Fibroblast of lung (primary cell): Measurements from ENCODE around the gene PRDM8. TPM values are rescaled to one million over a fixed set of nuclear protein-coding genes. Genes with fewer than 3 reads are reported as not detected.
A peak's percentile ranks its signal among the peaks of the same experiment; 100 is the strongest.

Experiments
- DNase-seq, 2 donors: peaks; one replicate each; pipeline versions ENCODE4 v3.0.0 to v3.0.0-alpha.2; 2010; ENCODE audit warnings: low read depth in 2 of 2
- H2AFZ ChIP-seq: 2 replicates; pipeline ENCODE4 v1.5.1; 2012; ENCODE audit warnings: low read length, control low read depth, inconsistent platforms
- H3K27ac ChIP-seq: 2 replicates; pipeline ENCODE4 v1.5.1; 2011; ENCODE audit warnings: low read length, control low read depth; ENCODE audit not compliant: insufficient read depth
- H3K27me3 ChIP-seq: 2 replicates; pipeline ENCODE4 v1.5.1; 2011; ENCODE audit warnings: mild to moderate bottlenecking, low read length; ENCODE audit not compliant: control insufficient read depth, insufficient read depth
- H3K36me3 ChIP-seq: 2 replicates; pipeline ENCODE4 v1.5.1; 2011; ENCODE audit warnings: low read length; ENCODE audit not compliant: control insufficient read depth, insufficient read depth
- H3K4me1 ChIP-seq: 2 replicates; pipeline ENCODE4 v1.5.1; 2011; ENCODE audit warnings: low read length; ENCODE audit not compliant: control insufficient read depth, insufficient read depth; ENCODE audit errors: extremely low read depth
- H3K4me2 ChIP-seq: 2 replicates; pipeline ENCODE4 v1.5.1; 2011; ENCODE audit warnings: low read length, control low read depth; ENCODE audit not compliant: insufficient read depth; ENCODE audit errors: extremely low read depth
- H3K4me3 ChIP-seq, 4 experiments: fragments of 200-600 bp in 1 of 4; sonication (generic) in 1 of 4; replicated peaks in 1 of 4; 2 replicates each; pipeline ENCODE4 v1.5.1; 2011 to 2016; ENCODE audit warnings: low read length in 4 of 4, low read depth in 3 of 4, mild to moderate bottlenecking in 3 of 4, control low read depth in 2 of 4, inconsistent platforms in 1 of 4, mixed read lengths in 1 of 4; ENCODE audit not compliant: insufficient read depth in 1 of 4; ENCODE audit errors: control extremely low read depth in 1 of 4
- H3K79me2 ChIP-seq: 2 replicates; pipeline ENCODE4 v1.5.1; 2012; ENCODE audit warnings: mild to moderate bottlenecking, low read length, inconsistent platforms; ENCODE audit not compliant: control insufficient read depth, insufficient read depth
- H3K9ac ChIP-seq: 2 replicates; pipeline ENCODE4 v1.5.1; 2011; ENCODE audit warnings: mild to moderate bottlenecking, low read length, control low read depth; ENCODE audit not compliant: insufficient read depth
- H3K9me3 ChIP-seq: 2 replicates; pipeline ENCODE4 v1.5.1; 2012; ENCODE audit warnings: low read depth, low read length; ENCODE audit not compliant: control insufficient read depth, insufficient read depth
- H4K20me1 ChIP-seq: 2 replicates; pipeline ENCODE4 v1.5.1; 2011; ENCODE audit warnings: low read length; ENCODE audit not compliant: control insufficient read depth, insufficient read depth; ENCODE audit errors: extremely low read depth
- CTCF ChIP-seq, 2 donors: IDR thresholded peaks in 1 of 2; conservative IDR thresholded peaks in 1 of 2; 1 replicate in 1 of 2; 2 replicates in 1 of 2; pipeline ENCODE4 v1.5.1; 2011 to 2012; ENCODE audit warnings: low read length in 2 of 2, control low read depth in 1 of 2, inconsistent platforms in 1 of 2, low read depth in 1 of 2, mild to moderate bottlenecking in 1 of 2
- EZH2 ChIP-seq: IDR thresholded peaks from 2 replicates; pipeline ENCODE4 v1.5.1; 2012; ENCODE audit warnings: low read length, control low read depth, mild to moderate bottlenecking; ENCODE audit errors: missing control alignments
- polyA plus RNA-seq, 2 donors: library from polyadenylated mRNA; depleted of rRNA in 1 of 2; stranded (reverse) in 1 of 2; unstranded in 1 of 2; fragments of >200 nt; gene quantifications; 2 replicates each; pipeline ENCODE4 v1.2.1, GENCODE V29; 2011 to 2012; ENCODE audit warnings: missing spikeins in 1 of 2
- total RNA-seq: library from RNA; depleted of rRNA; stranded (reverse); fragments of >200 nt; gene quantifications from 2 replicates; pipeline ENCODE4 v1.2.1, GENCODE V29; 2014

PRDM8 gene
- total and polyA plus RNA-seq, 2 donors (not counting 1 experiment from before 2014, with no cell fraction given), result 3.3 to 8.8 TPM

GRCh38 chr4:80219301-80220025, 22.2 kb downstream of the PRDM8 start:
- Histone ChIP-seq H3K27me3 (no peaks in the 10 kb centered on the region), H3K4me3 (no peak overlapping the region), H3K9me3 (no peaks in the 10 kb centered on the region), H3K4me1 (no peaks in the 10 kb centered on the region), H2AFZ (no peak overlapping the region), H3K4me2 (no peak overlapping the region), H3K79me2 (no peaks in the 10 kb centered on the region), H3K27ac (no peak overlapping the region), H3K9ac (no peak overlapping the region), H4K20me1 (no peaks in the 10 kb centered on the region), H3K36me3 (no peaks in the 10 kb centered on the region)
- DNase-seq, result peak in 1 of 2 donors; percentile 56
- TF ChIP-seq CTCF (conservative IDR thresholded peaks at IDR 0.05 in 1 of 2, IDR thresholded peaks at IDR 0.05 in 1 of 2; ENCODE audit: low read depth in 1 of 2, low read length in 2 of 2) (no peak), EZH2 (no peak)

GRCh38 chr4:80220711-80221110, 23.4 kb downstream of the PRDM8 start:
- H3K36me3 ChIP-seq, result no peaks in the 10 kb centered on the region
- peaks cover 3% of the 10 kb centered on the region for H3K4me1 ChIP-seq
- no peak overlapping the region for H3K4me3 ChIP-seq
- H3K27me3 ChIP-seq, result no peaks in the 10 kb centered on the region
- no peak overlapping the region for H3K27ac ChIP-seq
- no peak overlapping the region for H2AFZ ChIP-seq
- no peaks in the 10 kb centered on the region for H4K20me1 ChIP-seq
- no peaks in the 10 kb centered on the region for H3K9me3 ChIP-seq
- no peak overlapping the region for H3K4me2 ChIP-seq
- no peaks in the 10 kb centered on the region for H3K79me2 ChIP-seq
- DNase-seq, result no peak
- no peak overlapping the region for H3K9ac ChIP-seq
- TF ChIP-seq EZH2 (no peak), CTCF (conservative IDR thresholded peaks at IDR 0.05 in 1 of 2, IDR thresholded peaks at IDR 0.05 in 1 of 2; ENCODE audit: low read depth in 1 of 2, low read length in 2 of 2) (no peak)

GRCh38 chr4:80221161-80221560, 23.9 kb downstream of the PRDM8 start:
- H3K27ac ChIP-seq, result no peak overlapping the region

More at GRCh38 chr4:80221161-80221560, 23.9 kb downstream of the PRDM8 start:
- Histone ChIP-seq H3K79me2 (no peaks in the 10 kb centered on the region), H4K20me1 (no peaks in the 10 kb centered on the region), H3K4me2 (no peak overlapping the region), H3K9ac (no peak overlapping the region), H3K36me3 (no peaks in the 10 kb centered on the region), H2AFZ (no peak overlapping the region), H3K9me3 (no peaks in the 10 kb centered on the region), H3K4me1 (peaks cover 3% of the 10 kb centered on the region), H3K4me3 (no peak overlapping the region), H3K27me3 (no peaks in the 10 kb centered on the region)
- peak in 1 of 2 donors; percentile 46 for TF ChIP-seq CTCF (conservative IDR thresholded peaks at IDR 0.05 in 1 of 2, IDR thresholded peaks at IDR 0.05 in 1 of 2; ENCODE audit: low read depth in 1 of 2, low read length in 2 of 2)
- TF ChIP-seq EZH2, result no peak
- peak; percentile 24 to 71 for DNase-seq
